Stimulated activated CD8-positive, alpha-beta memory T cell treated with anti-CD3 and anti-CD28 coated beads, Interleukin-4, amount 100 ng/mL, for 48 hours (primary cell): ENCODE measurements around the gene NCOA4.
"Not testable (repeated sequence)": the region's sequence is repeated elsewhere in the genome, so short reads cannot be mapped to it uniquely, and the experiment has no call there.

Experiments
- DNase-seq: peaks from one replicate; pipeline ENCODE4 v3.0.0-alpha.2; 2020

The NCOA4 gene

GRCh38 chr10:46019177-46019528, 11.3 kb downstream of the NCOA4 start:
- DNase-seq = no peak

GRCh38 chr10:46018453-46019176, 11.8 kb downstream of the NCOA4 start:
- DNase-seq = no peak

- no peak for DNase-seq
Observed at GRCh38 chr10:46017733-46018132, 12.7 kb downstream of the NCOA4 start.

GRCh38 chr10:46016811-46017210, 13.6 kb downstream of the NCOA4 start:
- DNase-seq = no peak

GRCh38 chr10:46016190-46016589, 14.2 kb downstream of the NCOA4 start:
- no peak for DNase-seq

- no peak for DNase-seq
Observed at GRCh38 chr10:46014683-46015405, 15.6 kb downstream of the NCOA4 start.

- DNase-seq = no peak
Observed at GRCh38 chr10:46014206-46014605, 16.2 kb downstream of the NCOA4 start.

GRCh38 chr10:46012746-46013145, 17.7 kb downstream of the NCOA4 start:
- DNase-seq = no peak

GRCh38 chr10:46006219-46006618, 24.2 kb downstream of the NCOA4 start:
- no peak for DNase-seq

GRCh38 chr10:46005383-46005782, 25.0 kb downstream of the NCOA4 start:
- DNase-seq = no peak

- no peak for DNase-seq
Observed at GRCh38 chr10:46004963-46005362, 25.5 kb downstream of the NCOA4 start.

- no peak for DNase-seq
Observed at GRCh38 chr10:46002916-46003693, 27.3 kb downstream of the NCOA4 start.

GRCh38 chr10:46002189-46002687, 28.2 kb downstream of the NCOA4 start:
- DNase-seq = not testable (repeated sequence)

- no peak for DNase-seq
Observed at GRCh38 chr10:46001187-46001756, 29.2 kb downstream of the NCOA4 start.

GRCh38 chr10:46000538-46000937, 29.9 kb downstream of the NCOA4 start:
- no peak for DNase-seq

- DNase-seq = not testable (repeated sequence)
Observed at GRCh38 chr10:45999955-46000354, 30.5 kb downstream of the NCOA4 start.

GRCh38 chr10:45997994-45998763, 32.2 kb downstream of the NCOA4 start:
- DNase-seq = no peak

- DNase-seq = no peak
Observed at GRCh38 chr10:45997557-45997956, 32.9 kb downstream of the NCOA4 start.

- not testable (repeated sequence) for DNase-seq
Observed at GRCh38 chr10:45985590-45985989, 44.8 kb downstream of the NCOA4 start.

GRCh38 chr10:45984473-45984872, 46.0 kb downstream of the NCOA4 start:
- not testable (repeated sequence) for DNase-seq

GRCh38 chr10:45983538-45984186, 46.8 kb downstream of the NCOA4 start:
- peak; percentile 40 for DNase-seq

- DNase-seq = not testable (repeated sequence)
Observed at GRCh38 chr10:45981367-45981766, 49.1 kb downstream of the NCOA4 start.
